PFSK-1 (cell line): ENCODE data around the gene VPS37C.

Source experiments
- POLR2AphosphoS5 ChIP-seq: IDR thresholded peaks from 2 replicates; pipeline ENCODE4 v1.6.1; 2012; ENCODE audit warnings: low read depth, mild to moderate bottlenecking, control low read depth, low read length, moderate library complexity
- SIN3A ChIP-seq: IDR thresholded peaks from 2 replicates; pipeline ENCODE4 v1.6.1; 2012; ENCODE audit warnings: mild to moderate bottlenecking, low read length, moderate library complexity, borderline replicate concordance; ENCODE audit not compliant: insufficient read depth
- TAF1 ChIP-seq: IDR thresholded peaks from 2 replicates; pipeline ENCODE4 v1.6.1; 2012; ENCODE audit warnings: low read length, control low read depth, borderline replicate concordance; ENCODE audit not compliant: insufficient read depth

DNA sequence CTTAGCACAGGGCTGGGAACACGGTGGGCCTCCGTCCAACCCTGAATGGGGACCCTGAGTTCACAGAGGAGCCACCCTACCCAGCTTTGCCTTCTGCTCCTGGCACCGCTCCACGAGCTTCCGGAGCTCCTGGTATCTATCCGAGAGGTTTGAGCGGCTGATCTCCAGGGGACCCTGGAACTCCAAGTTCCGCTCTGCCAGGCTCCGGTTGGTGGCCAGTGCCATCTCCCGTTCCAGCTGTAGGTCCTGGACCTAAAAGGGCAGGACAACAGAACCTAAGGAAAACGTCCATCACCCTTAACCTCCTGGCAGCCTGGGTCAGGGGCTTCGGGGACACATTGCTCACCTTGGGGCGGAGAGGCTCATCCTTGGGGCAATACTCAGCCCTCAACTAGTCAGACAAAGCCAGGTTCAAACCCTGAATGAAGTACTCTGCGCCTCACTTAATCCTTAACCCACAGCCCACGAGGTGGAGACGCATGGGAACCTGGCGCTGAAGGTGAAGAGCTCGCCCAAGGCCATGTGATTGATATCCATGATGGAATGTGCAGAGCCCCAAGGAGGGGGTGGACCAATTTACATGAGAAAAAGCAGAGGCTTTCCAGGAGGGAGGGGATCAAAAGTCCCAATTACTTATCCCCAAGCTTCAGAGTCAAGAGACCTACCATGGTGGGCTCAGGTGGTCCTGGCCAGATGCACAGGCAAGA is 27.1 kb downstream of the VPS37C start:
- no peak for TF ChIP-seq TAF1
- TF ChIP-seq SIN3A = no peak
- TF ChIP-seq POLR2AphosphoS5 = no peak
